Measurements from ENCODE around the gene IPO11.
"Not testable (repeated sequence)": the region's sequence is repeated elsewhere in the genome, so short reads cannot be mapped to it uniquely, and the experiment has no call there.

IPO11 gene

GRCh38 chr5:62650197-62650596, 237.6 kb downstream of the IPO11 start:
- no peak for DNase-seq

DNA sequence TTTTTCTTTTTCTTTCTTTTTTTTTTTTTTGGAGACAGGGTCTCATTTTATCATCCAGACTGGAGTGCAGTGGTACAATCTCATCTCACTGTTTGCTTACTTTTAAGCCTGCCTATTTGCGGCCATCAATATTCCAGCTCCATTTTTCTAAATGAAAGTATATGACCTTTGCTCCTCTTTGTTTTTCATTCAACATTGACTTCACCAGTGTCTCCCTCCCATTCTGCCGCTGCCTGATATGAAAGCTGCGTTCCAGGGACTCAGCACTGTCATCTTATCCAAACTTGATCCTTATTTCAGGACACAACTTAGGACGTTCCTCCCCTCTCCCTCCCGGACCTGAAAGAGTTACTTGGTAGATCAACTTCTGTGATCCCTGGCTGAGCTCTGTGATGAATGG, 239.7 kb downstream of the IPO11 start:
- DNase-seq, result no peak

GRCh38 chr5:62653001-62653863, 240.7 kb downstream of the IPO11 start:
- DNase-seq, result no peak

GRCh38 chr5:62653864-62654575, 241.5 kb downstream of the IPO11 start:
- DNase-seq, result no peak

DNA sequence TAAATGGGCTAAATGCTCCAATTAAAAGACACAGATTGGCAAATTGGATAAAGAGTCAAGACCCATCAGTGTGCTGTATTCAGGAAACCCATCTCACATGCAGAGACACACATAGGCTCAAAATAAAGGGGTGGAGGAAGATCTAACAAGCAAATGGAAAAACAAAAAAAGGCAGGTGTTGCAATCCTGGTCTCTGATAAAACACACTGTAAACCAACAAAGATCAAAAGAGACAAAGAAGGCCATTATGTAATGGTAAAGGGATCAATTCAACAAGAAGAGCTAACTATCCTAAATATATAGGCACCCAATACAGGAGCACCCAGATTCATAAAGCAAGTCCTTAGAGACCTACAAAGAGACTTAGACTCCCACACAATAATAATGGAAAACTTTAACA, 245.2 kb downstream of the IPO11 start:
- DNase-seq, result not testable (repeated sequence)

DNA sequence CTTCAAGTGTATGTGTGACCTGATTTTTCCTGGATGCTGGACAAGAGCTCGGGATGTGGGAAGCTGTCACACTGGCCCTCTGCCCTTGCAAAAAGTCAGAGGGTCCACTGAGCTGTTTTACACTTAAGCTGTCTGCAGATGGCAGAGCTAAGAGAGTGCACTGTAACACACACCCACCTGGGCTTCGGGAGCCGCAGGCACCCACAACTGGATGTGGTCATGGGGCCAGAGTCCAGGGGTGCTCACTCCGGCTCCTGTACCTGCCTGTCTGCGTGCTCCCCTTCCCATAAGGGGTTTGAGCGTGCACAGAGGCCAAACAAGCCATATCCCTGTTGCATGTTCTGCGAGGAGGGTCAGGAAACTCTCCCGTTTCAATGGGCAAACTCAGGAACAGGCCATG, 248.6 kb downstream of the IPO11 start:
- no peak for DNase-seq

- no peak for DNase-seq
Observed at GRCh38 chr5:62662521-62662920, 250.0 kb downstream of the IPO11 start.

GRCh38 chr5:62671479-62671878, 258.9 kb downstream of the IPO11 start:
- no peak for DNase-seq

DNA sequence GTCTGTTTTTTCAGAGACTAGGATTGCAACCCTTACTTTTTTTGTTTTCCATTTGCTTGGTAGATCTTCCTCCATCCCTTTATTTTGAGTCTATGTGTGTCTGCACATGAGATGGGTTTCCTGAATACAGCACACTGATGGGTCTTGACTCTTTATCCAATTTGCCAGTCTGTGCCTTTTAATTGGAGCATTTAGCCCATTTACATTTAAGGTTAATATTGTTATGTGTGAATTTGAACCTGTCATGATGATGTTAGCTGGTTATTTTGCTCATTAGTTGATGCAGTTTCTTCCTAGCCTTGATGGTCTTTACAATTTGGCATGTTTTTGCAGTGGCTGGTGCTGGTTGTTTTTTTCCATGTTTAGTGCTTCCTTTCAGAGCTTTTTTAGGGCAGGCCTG, 264.0 kb downstream of the IPO11 start:
- DNase-seq, result not testable (repeated sequence)
